Globus pallidus (tissue), 1 donor: ENCODE data around the gene ESF1.
"Not testable (repeated sequence)": the region's sequence is repeated elsewhere in the genome, so short reads cannot be mapped to it uniquely, and the experiment has no call there.

ENCODE experiments used
- DNase-seq: peaks from one replicate; pipeline ENCODE4 v3.0.0-alpha.2; 2015; ENCODE audit warnings: low spot score

Gene ESF1

DNA sequence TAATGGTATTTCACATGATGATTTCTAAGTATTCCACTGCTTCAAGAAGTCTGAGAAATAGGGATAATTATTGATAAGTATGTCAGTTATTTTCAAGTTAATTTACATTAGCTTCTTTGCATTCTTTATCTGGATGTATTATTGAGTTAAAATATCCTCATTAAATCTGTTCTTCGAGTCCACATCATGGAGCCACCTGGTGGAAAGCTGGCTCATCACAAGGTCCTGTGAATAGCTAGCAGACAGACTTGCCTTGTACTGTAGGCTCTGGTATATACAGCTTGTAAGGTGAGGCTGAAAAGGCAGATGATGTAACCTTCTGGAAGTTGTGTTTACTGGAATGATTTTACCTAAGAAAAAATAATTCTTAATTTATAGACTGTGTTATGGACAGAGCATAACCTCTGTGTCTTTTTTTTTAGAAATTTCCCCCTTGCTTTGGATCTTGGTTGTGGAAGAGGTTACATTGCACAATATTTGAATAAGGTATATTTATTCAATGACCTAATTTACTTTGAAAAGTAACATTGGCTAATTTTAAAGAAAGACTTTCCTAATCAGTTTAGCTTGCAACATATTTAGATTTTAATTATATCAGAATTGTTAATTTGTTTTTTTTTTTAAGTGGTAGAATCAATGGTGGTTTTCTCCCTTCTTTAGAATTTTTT is 3.6 kb upstream of the ESF1 start:
- no peak for DNase-seq

DNA sequence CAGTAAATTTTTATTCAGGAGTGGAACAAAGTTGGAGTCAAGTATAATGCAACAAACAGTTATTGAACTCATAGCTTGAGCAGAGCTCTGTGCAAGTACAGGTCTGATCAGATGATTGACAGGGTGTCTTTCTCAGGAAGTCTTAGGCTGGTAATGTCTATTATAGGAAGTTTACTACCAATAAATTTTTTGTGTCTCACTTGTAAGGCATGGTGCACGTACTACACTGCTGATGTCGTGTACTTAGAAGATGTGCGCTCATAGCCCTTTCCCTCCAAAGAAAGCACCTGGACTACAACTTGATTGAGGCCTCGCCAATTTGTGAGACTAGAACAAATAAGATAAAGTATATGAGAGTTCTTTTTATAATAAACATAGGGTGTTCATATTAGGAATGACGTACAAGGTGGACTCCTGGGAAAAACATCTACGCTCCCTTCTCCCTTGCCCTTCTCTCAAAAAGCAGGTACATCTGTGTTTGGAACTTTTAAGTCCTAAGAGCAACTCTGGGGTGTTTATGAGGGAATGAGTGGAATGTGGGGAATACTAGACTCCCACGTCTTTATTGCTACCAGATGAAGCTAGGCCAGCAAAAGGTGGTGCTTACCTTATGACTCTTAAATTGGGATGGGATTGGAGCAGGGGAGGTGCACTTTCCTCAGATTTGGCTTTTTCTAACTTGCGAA is 1.6 kb upstream of the ESF1 start:
- DNase-seq, result no peak

DNA sequence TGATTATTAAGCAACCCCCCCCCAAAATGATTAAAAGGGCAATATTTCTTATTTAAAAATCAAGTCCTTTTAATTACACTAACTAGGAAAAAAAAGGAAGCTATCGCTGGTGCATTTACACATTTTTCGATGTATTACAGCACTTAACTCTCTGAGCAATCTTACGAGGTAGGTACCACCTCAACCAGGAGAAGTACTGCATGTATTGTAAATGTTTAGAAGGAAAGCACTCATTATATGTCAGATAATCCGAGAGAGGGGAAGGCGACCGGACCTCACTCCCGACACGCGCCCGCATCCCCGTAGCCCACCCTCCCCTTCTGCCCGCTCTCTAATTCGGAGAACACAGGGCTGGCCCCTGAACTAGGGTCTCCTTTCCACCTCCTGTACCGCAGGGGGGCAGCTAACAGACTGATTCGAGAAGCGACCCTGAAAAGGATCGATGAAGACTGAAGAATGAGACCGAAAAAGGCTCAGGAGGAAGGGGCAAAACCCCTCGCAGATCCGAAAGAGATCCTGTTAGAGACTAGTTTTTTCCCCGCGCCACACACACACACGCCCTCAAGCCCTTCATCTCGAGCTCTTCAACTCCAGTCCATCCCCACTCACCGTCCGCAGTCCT is 337 bp downstream of the ESF1 start:
- no peak for DNase-seq

DNA sequence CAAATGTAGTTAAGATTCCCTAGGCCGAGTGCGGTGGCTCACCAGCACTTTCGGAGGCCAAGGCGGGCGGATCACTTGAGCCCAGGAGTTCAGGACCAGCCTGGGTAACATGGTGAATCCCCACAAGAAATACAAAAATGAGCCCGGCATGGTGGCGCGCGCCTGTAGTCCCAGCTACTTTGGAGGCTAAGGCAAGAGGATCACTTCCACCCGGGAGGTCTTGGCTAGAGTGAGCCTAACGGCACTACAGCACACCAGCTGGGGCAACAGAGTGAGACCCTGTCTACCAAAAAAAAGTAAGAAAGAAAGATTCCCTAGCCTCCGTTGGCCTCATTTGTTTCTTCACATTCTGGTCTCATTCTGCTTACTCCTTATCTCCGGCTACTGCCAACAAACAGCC is 1.2 kb downstream of the ESF1 start:
- DNase-seq, result no peak

DNA sequence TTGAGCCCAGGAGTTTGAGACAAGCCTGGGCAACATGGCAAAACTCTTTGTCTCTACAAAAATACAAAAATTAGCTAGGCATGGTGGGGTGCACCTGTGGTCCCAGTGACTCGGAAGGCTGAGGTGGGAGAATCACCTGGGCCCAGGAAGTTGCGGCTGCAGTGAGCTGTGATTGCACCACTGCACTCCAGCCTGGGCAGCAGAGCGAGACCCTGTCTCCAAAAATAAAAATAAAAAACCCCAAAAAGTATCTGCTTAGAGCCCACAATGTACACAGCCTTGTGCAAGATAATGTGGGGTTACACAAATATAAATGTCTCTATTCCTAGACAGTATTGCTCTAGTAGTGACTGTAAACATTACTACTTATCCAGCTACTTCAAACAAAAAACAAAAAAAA is 5.9 kb downstream of the ESF1 start:
- DNase-seq, result no peak

DNA sequence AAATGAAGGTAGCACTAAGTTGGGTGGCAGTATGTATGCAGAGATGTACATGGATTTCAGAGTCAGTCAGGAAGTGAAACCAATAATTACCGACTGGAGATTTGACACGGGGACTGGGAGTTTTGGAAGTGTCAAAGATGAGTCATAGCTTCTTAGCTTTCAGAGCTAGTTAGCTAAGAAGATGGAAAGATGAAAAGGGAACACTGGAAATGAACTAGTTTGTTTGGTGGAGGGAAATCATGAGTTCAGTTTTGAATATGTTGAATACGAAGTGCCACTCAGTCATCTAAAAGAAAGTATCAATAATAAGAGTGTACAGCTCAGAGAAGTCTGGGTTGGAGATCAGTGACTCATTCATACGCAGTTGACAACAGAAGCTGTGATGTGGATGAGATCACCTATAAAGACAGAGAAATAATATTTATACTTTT is 7.5 kb downstream of the ESF1 start:
- DNase-seq, result no peak

DNA sequence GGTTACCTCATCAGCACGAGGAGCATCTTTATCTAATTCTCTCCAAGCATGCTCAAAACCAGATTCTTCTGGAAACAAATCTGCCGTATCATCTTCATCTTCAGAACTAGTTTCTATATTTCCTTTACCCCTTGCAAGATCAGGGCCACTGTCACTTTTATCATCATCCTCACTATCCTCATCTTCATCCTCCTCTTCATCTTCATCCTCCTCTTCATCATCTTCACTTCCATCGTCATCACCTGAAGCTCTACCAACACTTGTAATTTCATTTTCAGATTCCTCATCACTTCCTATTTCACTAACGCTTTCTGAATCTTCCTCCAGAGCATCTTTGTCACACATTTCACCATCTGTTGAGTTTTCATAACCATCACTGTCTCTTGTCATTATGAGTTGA is 8.9 kb downstream of the ESF1 start:
- DNase-seq, result no peak

DNA sequence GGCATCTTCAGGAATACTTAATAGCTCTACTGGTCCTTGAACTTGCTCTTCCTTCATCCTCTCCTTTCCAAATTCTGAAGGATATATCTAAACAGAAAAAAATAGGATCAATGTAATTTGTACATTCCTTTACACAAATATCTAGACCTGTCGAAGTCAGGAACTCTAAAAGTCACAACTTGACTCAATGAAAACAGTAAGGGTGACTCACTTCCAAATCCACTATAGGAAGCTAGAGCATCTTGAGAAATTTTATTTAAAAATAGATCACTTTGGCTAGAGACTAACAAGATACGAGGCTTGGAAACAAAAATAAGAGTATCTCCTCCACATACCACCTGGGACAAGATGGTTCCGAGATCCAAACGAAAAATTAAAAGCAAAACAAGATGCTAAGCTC is 12.2 kb downstream of the ESF1 start:
- no peak for DNase-seq

DNA sequence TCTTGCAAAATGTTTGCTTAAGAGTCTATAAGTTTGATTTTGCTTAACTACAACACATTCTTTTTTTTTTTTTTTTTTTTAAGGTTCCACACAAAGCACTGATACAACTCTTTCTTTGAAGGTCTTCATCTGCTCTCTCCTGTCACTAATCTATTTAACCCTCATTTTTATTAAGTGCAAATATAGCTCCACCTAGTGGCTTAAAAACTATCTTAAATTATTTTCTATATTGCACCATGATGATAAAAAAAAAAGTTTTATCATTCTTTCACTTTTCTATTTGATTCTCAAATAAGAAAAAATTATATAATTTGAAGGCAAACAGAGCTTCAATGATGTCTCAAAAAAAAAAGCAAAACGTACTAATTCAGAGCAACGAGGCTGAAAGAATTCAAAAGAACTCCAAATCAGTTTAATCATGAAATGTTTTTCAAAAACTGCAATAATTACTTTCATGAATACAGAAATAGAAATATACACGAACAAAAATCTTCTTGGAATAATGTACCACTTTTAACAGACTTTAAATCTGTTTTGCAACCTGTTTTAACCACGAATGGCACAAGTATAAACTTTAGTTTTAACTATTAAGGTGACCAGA is 12.8 kb downstream of the ESF1 start:
- no peak for DNase-seq

DNA sequence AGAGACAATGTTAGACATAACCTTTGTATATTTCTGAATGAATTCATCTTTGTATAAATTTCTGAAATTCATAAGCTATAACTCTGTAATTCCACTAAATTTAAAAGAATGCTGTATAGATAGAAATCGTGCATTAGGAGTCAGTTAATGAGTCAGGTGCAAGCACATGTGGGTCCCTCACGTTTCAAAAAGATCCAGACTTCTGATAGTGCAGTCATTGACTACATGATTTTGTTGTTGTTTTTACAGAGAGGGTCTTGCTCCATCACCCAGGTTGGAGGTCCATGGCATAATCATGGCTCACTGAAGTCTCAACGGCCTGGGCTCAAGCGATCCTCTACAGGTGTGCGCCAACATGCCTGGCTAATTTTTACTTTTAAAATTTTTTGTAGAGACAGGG is 14.6 kb downstream of the ESF1 start:
- DNase-seq, result no peak

DNA sequence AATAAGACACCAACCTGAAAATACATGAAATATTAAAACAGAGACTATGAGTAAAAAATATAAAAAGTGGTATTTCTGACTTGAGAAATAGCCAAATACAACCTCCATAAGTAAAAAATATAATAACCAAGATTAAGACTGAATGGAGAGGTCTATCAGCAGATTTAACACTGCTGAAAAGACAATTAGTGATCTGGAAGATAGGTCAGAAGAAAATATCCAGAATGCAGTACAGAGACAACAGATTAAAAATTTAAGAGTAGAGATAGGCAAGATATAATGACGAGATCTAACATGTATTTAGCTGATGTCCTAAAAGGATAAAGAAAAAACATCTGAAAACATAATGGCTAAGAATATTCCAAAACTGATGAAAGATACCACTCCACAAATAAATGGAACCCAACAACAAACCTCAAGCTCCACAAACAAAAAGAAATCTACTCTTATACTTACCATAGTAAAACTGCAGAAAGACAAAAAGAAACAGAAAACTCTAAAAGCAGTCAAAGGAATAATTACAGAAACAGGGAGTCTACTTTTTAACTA is 18.8 kb downstream of the ESF1 start:
- no peak for DNase-seq

DNA sequence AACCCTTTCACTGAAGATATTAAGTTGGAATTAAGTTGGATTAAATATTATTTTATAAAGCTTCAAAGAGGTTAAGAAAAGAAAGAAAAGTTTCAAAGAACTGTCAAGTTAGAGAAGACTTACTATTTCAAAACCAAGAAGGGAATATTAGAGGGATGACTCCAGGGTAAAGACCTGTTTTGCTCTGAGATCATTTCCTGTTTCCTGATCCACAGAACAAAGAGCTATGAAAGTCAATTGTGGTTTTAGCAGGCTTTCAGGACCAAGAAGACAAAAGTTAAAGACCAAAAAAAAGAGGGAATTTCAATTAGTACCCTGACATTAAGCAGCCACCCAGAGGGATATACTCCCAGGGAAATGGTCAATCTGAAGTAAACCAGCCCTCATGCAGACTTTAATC is 19.4 kb downstream of the ESF1 start:
- DNase-seq, result no peak

DNA sequence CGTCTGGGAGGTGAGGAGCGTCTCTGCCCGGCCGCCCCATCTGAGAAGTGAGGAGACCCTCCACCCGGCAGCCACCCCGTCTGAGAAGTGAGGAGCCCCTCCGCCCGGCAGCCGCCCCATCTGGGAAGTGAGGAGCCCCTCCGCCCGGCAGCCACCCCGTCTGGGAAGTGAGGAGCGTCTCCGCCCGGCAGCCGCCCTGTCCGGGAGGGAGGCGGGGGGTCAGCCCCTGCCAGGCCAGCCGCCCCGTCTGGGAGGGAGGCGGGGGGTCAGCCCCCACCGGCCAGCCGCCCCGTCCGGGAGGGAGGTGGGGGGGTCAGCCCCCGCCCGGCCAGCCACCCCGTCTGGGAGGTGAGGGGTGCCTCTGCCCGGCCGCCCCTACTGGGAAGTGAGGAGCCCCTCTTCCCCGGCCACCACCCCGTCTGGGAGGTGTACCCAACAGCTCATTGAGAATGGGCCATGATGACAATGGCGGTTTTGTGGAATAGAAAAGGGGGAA is 24.2 kb downstream of the ESF1 start:
- not testable (repeated sequence) for DNase-seq

DNA sequence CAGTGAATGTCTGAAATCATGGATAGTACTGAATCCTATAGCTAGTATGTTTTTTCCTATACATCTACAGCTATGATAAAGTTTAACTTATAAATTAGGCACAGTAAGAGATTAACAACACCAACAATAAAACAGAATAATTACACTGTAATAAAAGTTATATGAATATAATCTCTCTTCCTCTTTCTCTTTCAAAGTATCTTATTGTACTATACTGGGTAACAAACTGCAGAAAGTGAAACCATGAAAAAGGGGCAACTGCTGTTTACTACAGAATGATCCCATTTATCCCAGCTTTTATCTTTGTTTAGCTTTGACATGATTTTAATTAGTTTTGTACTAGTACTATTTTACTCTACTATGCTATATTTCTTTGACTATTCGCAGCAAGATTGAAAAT is 25.8 kb downstream of the ESF1 start:
- DNase-seq, result no peak

DNA sequence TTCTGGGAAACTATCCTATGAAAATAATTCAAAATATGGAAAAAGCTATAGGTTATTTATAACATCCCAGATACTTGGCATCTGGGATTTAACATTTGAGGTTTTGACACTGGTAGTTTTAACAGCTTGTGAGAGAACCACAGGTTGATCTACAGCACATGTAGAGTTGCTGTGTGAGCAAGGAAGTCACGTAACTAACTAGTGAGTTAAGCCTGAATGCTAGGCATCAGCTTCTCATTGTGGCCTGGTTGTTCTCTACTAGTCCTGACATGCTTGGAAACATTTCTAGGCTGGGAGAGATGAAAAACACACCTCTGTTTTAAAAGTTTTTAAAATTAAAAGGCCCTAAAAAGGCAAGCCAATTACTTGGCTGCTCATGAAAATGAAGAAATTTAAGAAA is 28.2 kb downstream of the ESF1 start:
- DNase-seq, result no peak

DNA sequence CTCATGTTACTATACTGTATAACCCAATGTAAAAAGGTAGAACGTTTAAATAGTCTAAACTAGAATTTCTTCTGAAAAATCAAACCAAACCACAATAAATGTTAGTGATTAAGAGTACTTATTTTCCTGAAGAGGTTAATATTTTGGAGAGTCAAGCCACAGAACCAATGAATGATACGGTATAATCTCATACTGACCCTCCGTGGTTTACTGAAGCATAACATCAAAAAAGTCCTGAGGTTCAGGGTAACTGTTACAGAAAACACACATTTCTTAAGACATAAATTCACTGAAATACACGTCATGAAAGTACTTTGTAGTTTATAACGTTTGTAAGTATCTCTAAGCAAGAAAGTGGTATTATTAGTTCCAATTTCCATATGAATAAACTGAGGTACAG is 28.9 kb downstream of the ESF1 start:
- DNase-seq, result no peak

DNA sequence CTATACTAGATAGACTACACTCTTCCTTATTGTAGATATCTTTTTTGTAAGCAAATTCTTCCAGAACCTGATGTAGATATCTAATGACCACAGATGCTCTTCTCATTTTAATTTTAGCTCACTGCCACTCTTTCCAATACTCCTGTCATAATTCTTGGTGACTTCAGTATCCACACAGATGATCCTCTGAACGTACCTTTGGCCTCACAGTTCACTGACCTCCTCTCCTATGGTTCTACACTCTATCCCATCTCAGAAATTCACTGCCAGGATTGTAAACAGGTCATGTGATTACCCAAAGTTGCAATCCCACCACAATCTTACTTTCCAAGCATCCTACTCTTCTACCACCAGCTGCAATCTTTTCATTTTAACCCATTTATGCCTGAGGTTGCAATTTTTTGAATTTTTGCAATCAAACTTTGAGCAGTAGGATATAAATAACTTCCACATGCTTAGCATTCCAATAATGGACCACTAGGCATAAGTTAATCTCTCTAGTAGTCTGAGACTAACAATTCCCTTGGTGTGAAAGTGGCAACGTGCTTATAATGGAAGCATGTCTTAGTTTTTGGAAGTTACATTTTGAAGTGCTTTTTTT is 31.2 kb downstream of the ESF1 start:
- no peak for DNase-seq

DNA sequence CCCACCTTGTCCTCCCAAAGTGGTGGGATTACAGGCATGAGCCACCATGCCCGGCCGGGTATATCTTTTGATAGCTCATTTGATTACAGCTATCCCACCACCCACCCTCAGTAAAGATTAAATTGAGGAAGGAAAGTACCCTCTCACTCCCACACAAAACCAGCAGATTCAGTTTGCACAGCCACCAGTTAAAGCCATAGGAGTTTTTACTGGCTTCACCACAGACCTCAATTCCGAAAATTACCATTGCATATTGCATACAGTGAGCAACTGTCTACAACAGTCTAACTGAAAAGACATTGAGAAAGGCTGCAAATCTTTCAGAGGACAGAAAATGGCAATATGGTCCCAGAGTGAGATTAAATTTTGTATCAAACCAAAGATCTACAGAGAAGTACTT is 34.9 kb downstream of the ESF1 start:
- DNase-seq, result no peak

DNA sequence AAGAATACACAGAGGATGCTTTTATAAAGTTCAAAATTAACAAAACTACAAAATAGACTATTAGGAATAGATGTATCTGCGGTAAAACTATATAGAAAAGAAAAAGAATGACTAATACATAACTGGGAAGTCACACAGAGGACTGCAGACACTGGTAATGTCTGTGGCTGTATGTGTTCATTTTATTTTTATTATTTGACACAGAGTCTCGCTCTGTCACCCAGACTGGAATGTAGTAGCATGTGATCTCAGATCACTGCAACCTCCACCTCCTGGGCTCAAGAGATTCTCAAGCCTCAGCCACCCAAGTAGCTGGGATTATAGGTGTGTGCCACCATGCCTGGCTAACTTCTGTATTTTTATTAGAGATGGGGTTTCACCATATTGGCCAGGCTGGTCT is 38.9 kb downstream of the ESF1 start:
- DNase-seq, result no peak

DNA sequence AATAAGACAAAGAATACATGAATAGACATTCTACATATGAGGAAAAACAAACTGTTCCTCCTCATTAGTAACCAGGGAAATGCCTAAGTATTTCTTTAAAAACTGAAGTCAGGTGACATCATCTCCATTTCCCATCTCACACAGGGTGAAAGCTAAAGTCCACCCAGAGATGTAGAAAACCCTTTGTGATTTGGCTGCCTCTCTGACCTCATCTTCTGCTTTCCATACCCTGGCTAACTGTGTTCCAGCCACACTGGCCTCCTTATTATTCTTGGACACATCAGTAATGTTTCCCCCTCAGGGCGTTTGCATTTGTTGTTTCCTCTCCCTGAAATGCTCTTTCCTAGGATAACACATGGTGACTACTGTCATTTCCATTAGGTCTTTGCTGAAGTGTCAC is 40.4 kb downstream of the ESF1 start:
- DNase-seq, result no peak

DNA sequence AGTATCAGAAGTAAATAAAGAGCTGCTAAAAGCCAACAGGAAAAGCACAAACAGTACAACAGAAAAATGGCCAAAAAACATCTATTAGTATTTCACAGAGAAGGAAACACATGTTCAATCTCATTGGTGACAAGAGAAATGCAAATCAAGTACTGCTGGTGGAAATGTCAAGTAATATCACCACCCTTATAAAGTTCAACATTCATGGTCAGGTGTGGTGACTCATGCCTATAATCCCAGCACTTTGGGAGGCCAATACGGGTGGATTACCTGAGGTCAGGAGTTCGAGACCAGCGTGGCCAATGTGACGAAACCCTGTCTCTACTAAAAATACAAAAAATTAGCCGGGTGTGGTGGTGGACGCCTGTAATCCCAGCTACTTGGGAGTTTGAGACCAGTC is 42.8 kb downstream of the ESF1 start:
- no peak for DNase-seq
